IMR-90 (cell line): ENCODE results near the gene SH3GLB2. TPM values are rescaled to one million over a fixed set of nuclear protein-coding genes. Genes with fewer than 3 reads are reported as not detected.

ENCODE experiments used
- ATAC-seq: fragments of 200-7000 bp; cut with Tn5 transposase; 2 replicates; pipeline ENCODE4 v1.9.1; 2020; ENCODE audit warnings: low read depth, mild to moderate bottlenecking, moderate library complexity
- BruUV-seq: library from RNA; stranded (reverse); fragments of 400-500 nt; replicated peaks from 2 replicates; lab custom pipeline; 2021; lab: Mats Ljungman, UMichigan
- CTCF ChIA-PET: fragments of 300-600 bp; formaldehyde crosslinking; extraction: SDS; loops from one replicate; lab custom pipeline; 2021; ENCODE audit warnings: antibody characterized with exemption; lab: Yijun Ruan, JAX
- POLR2A ChIA-PET: fragments of 300-600 bp; sonication (Branson Sonifier 250); formaldehyde crosslinking; loops from one replicate; lab custom pipeline; 2022; ENCODE audit warnings: antibody characterized with exemption; ENCODE audit not compliant: unreplicated experiment; lab: Charles Lee
- DNase-seq: peaks from one replicate; pipeline ENCODE4 v3.0.0; 2013
- H2AFZ ChIP-seq: replicated peaks from 2 replicates; pipeline ENCODE3; 2013; ENCODE audit warnings: low read length, mild to moderate bottlenecking; ENCODE audit not compliant: poor library complexity
- H2AK5ac ChIP-seq: 2 replicates; pipeline ENCODE4 v1.6.1; 2013; ENCODE audit warnings: low read depth, low read length, inconsistent platforms
- H2AK9ac ChIP-seq: replicated peaks from 2 replicates; pipeline ENCODE3; 2013; ENCODE audit warnings: mild to moderate bottlenecking, low read depth, low read length, moderate library complexity; ENCODE audit not compliant: poor library complexity
- H2BK120ac ChIP-seq: 2 replicates; pipeline ENCODE4 v1.6.1; 2013; ENCODE audit warnings: low read depth, low read length, inconsistent platforms
- H2BK15ac ChIP-seq: 3 replicates; pipeline ENCODE4 v1.6.1; 2013; ENCODE audit warnings: low read depth, low read length, inconsistent platforms
- H2BK20ac ChIP-seq: 2 replicates; pipeline ENCODE4 v1.6.1; 2013; ENCODE audit warnings: low read depth, mild to moderate bottlenecking, inconsistent platforms, low read length, moderate library complexity
- H2BK5ac ChIP-seq: 2 replicates; pipeline ENCODE4 v1.6.1; 2013; ENCODE audit warnings: mild to moderate bottlenecking, low read depth, low read length, inconsistent platforms; ENCODE audit not compliant: poor library complexity, severe bottlenecking
- H3K14ac ChIP-seq: replicated peaks from 2 replicates; pipeline ENCODE4 v1.6.1; 2013; ENCODE audit warnings: low read depth, low read length, inconsistent platforms
- H3K18ac ChIP-seq: 2 replicates; pipeline ENCODE4 v1.6.1; 2013; ENCODE audit warnings: low read depth, low read length, control low read depth
- H3K23ac ChIP-seq: 2 replicates; pipeline ENCODE4 v1.6.1; 2013; ENCODE audit warnings: low read depth, low read length, inconsistent platforms
- H3K27ac ChIP-seq: 2 replicates; pipeline ENCODE4 v1.5.1; 2013; ENCODE audit warnings: mild to moderate bottlenecking, control low read depth, low read length; ENCODE audit not compliant: insufficient read depth
- H3K27me3 ChIP-seq: 2 replicates; pipeline ENCODE4 v1.6.1; 2013; ENCODE audit warnings: low read length; ENCODE audit not compliant: control insufficient read depth, insufficient read depth
- H3K36me3 ChIP-seq: 2 replicates; pipeline ENCODE4 v1.6.1; 2013; ENCODE audit warnings: low read length, mixed read lengths; ENCODE audit not compliant: control insufficient read depth, insufficient read depth
- H3K4ac ChIP-seq: 2 replicates; pipeline ENCODE4 v1.6.1; 2013; ENCODE audit warnings: low read depth, low read length, inconsistent platforms
- H3K4me1 ChIP-seq: 2 replicates; pipeline ENCODE4 v1.6.1; 2013; ENCODE audit warnings: low read length, mixed read lengths; ENCODE audit not compliant: control insufficient read depth, insufficient read depth
- H3K4me2 ChIP-seq: 2 replicates; pipeline ENCODE4 v1.6.1; 2013; ENCODE audit warnings: low read depth, mild to moderate bottlenecking, control low read depth, low read length, moderate library complexity
- H3K4me3 ChIP-seq: 2 replicates; pipeline ENCODE4 v1.5.1; 2013; ENCODE audit warnings: low read depth, mild to moderate bottlenecking, control low read depth, low read length, moderate library complexity; ENCODE audit not compliant: insufficient read depth
- H3K56ac ChIP-seq: 2 replicates; pipeline ENCODE4 v1.6.1; 2013; ENCODE audit warnings: low read length, inconsistent platforms; ENCODE audit not compliant: insufficient read depth; ENCODE audit errors: extremely low read depth
- H3K79me1 ChIP-seq, 2 experiments: 2 replicates each; pipeline ENCODE4 v1.6.1; 2013; ENCODE audit warnings: low read length in 2 of 2, inconsistent platforms in 1 of 2, low read depth in 1 of 2
- H3K9ac ChIP-seq: 2 replicates; pipeline ENCODE4 v1.6.1; 2013; ENCODE audit warnings: low read depth, low read length, control low read depth
- H3K9me1 ChIP-seq: 2 replicates; pipeline ENCODE4 v1.6.1; 2013; ENCODE audit warnings: low read length, inconsistent platforms; ENCODE audit not compliant: insufficient read depth
- H3K9me3 ChIP-seq: 2 replicates; pipeline ENCODE4 v1.6.1; 2013; ENCODE audit warnings: low read length; ENCODE audit not compliant: control insufficient read depth, insufficient read depth
- H4K20me1 ChIP-seq: 2 replicates; pipeline ENCODE4 v1.6.1; 2013; ENCODE audit warnings: low read length, inconsistent platforms; ENCODE audit not compliant: insufficient read depth
- H4K5ac ChIP-seq: 2 replicates; pipeline ENCODE4 v1.6.1; 2013; ENCODE audit warnings: mild to moderate bottlenecking, low read depth, low read length, control low read depth
- H4K8ac ChIP-seq, 2 experiments: 2 replicates each; pipeline ENCODE4 v1.6.1; 2013; ENCODE audit warnings: low read depth in 2 of 2, low read length in 2 of 2, control low read depth in 1 of 2, inconsistent platforms in 1 of 2
- H4K91ac ChIP-seq: 2 replicates; pipeline ENCODE4 v1.6.1; 2013; ENCODE audit warnings: low read depth, low read length, inconsistent platforms; ENCODE audit not compliant: insufficient read depth
- ELK1 ChIP-seq: fragments of 150-350 bp; IDR thresholded peaks from 2 replicates; pipeline ENCODE4 v1.6.1; 2016; ENCODE audit warnings: low read depth, mild to moderate bottlenecking, low read length, moderate library complexity, borderline replicate concordance
- FOS ChIP-seq: fragments of 150-350 bp; IDR thresholded peaks from 2 replicates; pipeline ENCODE4 v1.6.1; 2016; ENCODE audit warnings: low read depth, low read length
- WGBS, 2 experiments: methylation state at CpG; one replicate each; pipeline versions ENCODE4 v1.1.5 to v1.1.7; 2013; ENCODE audit warnings: missing lambda C conversion rate in 2 of 2; ENCODE audit not compliant: insufficient read length in 1 of 2; ENCODE audit errors: extremely low coverage in 2 of 2; 5-methylcytosine and 5-hydroxymethylcytosine counted together
- dilution Hi-C: fragments of 300-500 bp; cut with HindIII; formaldehyde crosslinking; loops from one replicate; pipeline ENCODE4 v1.14.3; 2018; ENCODE audit warnings: low sequenced_read_pairs; ENCODE audit not compliant: unreplicated experiment
- in situ Hi-C: fragments of 300-500 bp; cut with MboI; formaldehyde crosslinking; loops from 3 replicates; pipeline ENCODE4 v1.14.3; 2019; ENCODE audit warnings: low sequenced_read_pairs, inconsistent platforms, mixed read lengths
- intact Hi-C: fragments of 100-400 bp; cut with micrococcal nuclease; formaldehyde crosslinking; loops from 2 replicates; pipeline ENCODE4 v1.10.0; 2022
- polyA plus RNA-seq, 3 experiments: library from polyadenylated mRNA; depleted of rRNA; stranded (reverse); fragments of >200 nt; gene quantifications; 2 replicates each; pipeline ENCODE4 v1.2.3, GENCODE V29; 2012; ENCODE audit warnings: low replicate concordance in 1 of 3
- total RNA-seq: library from RNA; depleted of rRNA; stranded (reverse); fragments of >200 nt; gene quantifications from 2 replicates; pipeline ENCODE4 v1.2.3, GENCODE V29; 2012

SH3GLB2 gene
- total and polyA plus RNA-seq, 2 of the 4 experiments (the other 2 are of a cell fraction), result 36.4 to 68.4 TPM

GRCh38 chr9:129058965-129059795 is 31.0 kb upstream of the SH3GLB2 start:
- Histone ChIP-seq H3K56ac (no peak overlapping the region), H2AFZ (peak overlapping the region; percentile 56), H2BK20ac (no peak overlapping the region), H2AK9ac (peak overlapping the region; percentile 78), H3K4me1 (no peaks in the 10 kb centered on the region), H3K18ac (no peak overlapping the region), H3K4me2 (no peak overlapping the region), H4K8ac (no peak overlapping the region), H3K9ac (no peak overlapping the region), H3K27ac (no peak overlapping the region), H3K79me1 (peaks cover 0 to 11% of the 10 kb centered on the region in 2 experiments; a peak in 1 of 4 replicates), H3K9me3 (no peaks in the 10 kb centered on the region), H3K9me1 (peaks cover 1% of the 10 kb centered on the region; the same call in 1 of the 2 replicates), H2BK120ac (no peak overlapping the region), H2AK5ac (0 out of 2 replicates have a peak overlapping the region, but pooled peaks have one; percentile 29), H2BK15ac (no peak overlapping the region), H3K23ac (no peak overlapping the region; the same call in 1 of the 2 replicates), H3K4me3 (no peak overlapping the region), H4K91ac (no peak overlapping the region), H3K27me3 (no peaks in the 10 kb centered on the region), H4K20me1 (no peaks in the 10 kb centered on the region), H2BK5ac (no peak overlapping the region), H4K5ac (no peak overlapping the region), H3K14ac (no peak overlapping the region), H3K4ac (no peak overlapping the region), H3K36me3 (peaks cover 40% of the 10 kb centered on the region)
- dilution Hi-C loops, result no loop called here
- no TSS peak for BruUV-seq
- ChIA-PET POLR2A (no interaction called here), CTCF (interaction anchor here (0.6 kb wide), 1 partner anchor 28 kb away, joined by 3 read pairs; no protein-coding TSS in a partner anchor)
- TF ChIP-seq ELK1, result no peak
- TF ChIP-seq FOS, result no peak
- ATAC-seq, result peak; percentile 46
- WGBS, 2 experiments, result 96% methylated on average over 8 of the region's 21 CpGs; no CpG with 5 or more reads in 1 of the 2 experiments
- peak; percentile 42 for DNase-seq
- in situ Hi-C loops, result no loop called here
- intact Hi-C loops, result no loop called here
